Loucy (cell line): ENCODE data around the gene ALG13.

Source experiments
- CTCF ChIP-seq: fragments of 200-600 bp; sonication (generic); conservative IDR thresholded peaks from 2 replicates; pipeline ENCODE4 v1.5.1; 2014; ENCODE audit warnings: mild to moderate bottlenecking, antibody characterized with exemption, low read length
- EZH2phosphoT487 ChIP-seq: fragments of 200-600 bp; IDR thresholded peaks from 2 replicates; pipeline ENCODE4 v1.6.1; 2018; ENCODE audit warnings: antibody characterized with exemption, mild to moderate bottlenecking, moderate library complexity, borderline replicate concordance

GRCh38 chrX:111661241-111661640, 19.7 kb upstream of the ALG13 start:
- TF ChIP-seq CTCF, result no peak
- no peak for TF ChIP-seq EZH2phosphoT487
